Mesenchymal stem cell (in vitro differentiated cells and primary cell): ENCODE measurements around the gene HMGB4.

Experiments
- DNase-seq: peaks from one replicate; pipeline ENCODE4 v3.0.0-alpha.2; 2013
- H2AFZ ChIP-seq: one replicate; pipeline ENCODE4 v1.6.1; 2013; ENCODE audit warnings: low read depth, mild to moderate bottlenecking, control low read depth, inconsistent platforms, low read length, moderate library complexity
- H2AK5ac ChIP-seq: 2 replicates; pipeline ENCODE4 v1.6.1; 2013; ENCODE audit warnings: low read length, moderate library complexity, mild to moderate bottlenecking, inconsistent platforms; ENCODE audit not compliant: severe bottlenecking
- H2BK120ac ChIP-seq: one replicate; pipeline ENCODE4 v1.6.1; 2013; ENCODE audit warnings: low read depth, mild to moderate bottlenecking, inconsistent platforms, low read length, moderate library complexity
- H2BK12ac ChIP-seq, 2 experiments: one replicate each; pipeline ENCODE4 v1.6.1; 2013; ENCODE audit warnings: inconsistent platforms in 2 of 2, low read length in 2 of 2, mild to moderate bottlenecking in 2 of 2, moderate library complexity in 2 of 2, control low read depth in 1 of 2
- H2BK15ac ChIP-seq: one replicate; pipeline ENCODE4 v1.6.1; 2013; ENCODE audit warnings: mild to moderate bottlenecking, low read depth, inconsistent platforms; ENCODE audit not compliant: poor library complexity, severe bottlenecking
- H2BK5ac ChIP-seq: 2 replicates; pipeline ENCODE4 v1.6.1; 2013; ENCODE audit warnings: low read depth, mild to moderate bottlenecking, low read length, control low read depth, inconsistent platforms; ENCODE audit not compliant: poor library complexity, severe bottlenecking
- H3K14ac ChIP-seq, 2 experiments: one replicate each; pipeline ENCODE4 v1.6.1; 2013; ENCODE audit warnings: inconsistent platforms in 2 of 2, low read length in 2 of 2, control low read depth in 1 of 2, mild to moderate bottlenecking in 1 of 2, moderate library complexity in 1 of 2
- H3K18ac ChIP-seq, 2 experiments: one replicate each; pipeline ENCODE4 v1.6.1; 2013; ENCODE audit warnings: inconsistent platforms in 2 of 2, low read length in 2 of 2, control low read depth in 1 of 2, low read depth in 1 of 2, mild to moderate bottlenecking in 1 of 2
- H3K23ac ChIP-seq, 2 experiments: one replicate each; pipeline ENCODE4 v1.6.1; 2013; ENCODE audit warnings: inconsistent platforms in 2 of 2, low read length in 2 of 2, mild to moderate bottlenecking in 2 of 2, moderate library complexity in 2 of 2, control low read depth in 1 of 2
- H3K27ac ChIP-seq: 2 replicates; pipeline ENCODE4 v1.5.1; 2013; ENCODE audit warnings: mild to moderate bottlenecking, moderate library complexity, low read length, control low read depth, inconsistent platforms; ENCODE audit not compliant: poor library complexity, severe bottlenecking
- H3K27me3 ChIP-seq, 2 experiments: 2 replicates each; pipeline versions ENCODE4 v1.6.1 to v1.7.0; 2013; ENCODE audit warnings: low read length in 2 of 2, mild to moderate bottlenecking in 2 of 2, moderate library complexity in 2 of 2, control low read depth in 1 of 2, inconsistent platforms in 1 of 2; ENCODE audit not compliant: control insufficient read depth in 1 of 2, insufficient read depth in 1 of 2
- H3K36me3 ChIP-seq, 2 experiments: 2 replicates each; pipeline versions ENCODE4 v1.6.1 to v1.7.0; 2013; ENCODE audit warnings: low read length in 2 of 2, control low read depth in 1 of 2, inconsistent platforms in 1 of 2, low read depth in 1 of 2, mild to moderate bottlenecking in 1 of 2; ENCODE audit not compliant: insufficient read depth in 2 of 2, control insufficient read depth in 1 of 2
- H3K4ac ChIP-seq, 2 experiments: one replicate each; pipeline ENCODE4 v1.6.1; 2013; ENCODE audit warnings: inconsistent platforms in 2 of 2, low read length in 2 of 2, mild to moderate bottlenecking in 2 of 2, moderate library complexity in 2 of 2, control low read depth in 1 of 2, low read depth in 1 of 2
- H3K4me1 ChIP-seq: 2 replicates; pipeline ENCODE4 v1.6.1; 2013; ENCODE audit warnings: low read depth, low read length, control low read depth; ENCODE audit not compliant: control insufficient read depth, insufficient read depth
- H3K4me2 ChIP-seq: 2 replicates; pipeline ENCODE4 v1.6.1; 2013; ENCODE audit warnings: low read length, mild to moderate bottlenecking, inconsistent platforms; ENCODE audit not compliant: poor library complexity, severe bottlenecking
- H3K4me3 ChIP-seq, 2 experiments: 2 replicates each; pipeline versions ENCODE4 v1.5.1 to v1.7.0; 2013; ENCODE audit warnings: low read length in 2 of 2, mild to moderate bottlenecking in 2 of 2, control low read depth in 1 of 2, low read depth in 1 of 2; ENCODE audit not compliant: insufficient read depth in 1 of 2
- H3K79me1 ChIP-seq: replicated peaks from 2 replicates; pipeline ENCODE4 v1.6.1; 2013; ENCODE audit warnings: mild to moderate bottlenecking, control low read depth, low read length, inconsistent platforms; ENCODE audit not compliant: poor library complexity, severe bottlenecking
- H3K9ac ChIP-seq: 2 replicates; pipeline ENCODE4 v1.7.0; 2013; ENCODE audit warnings: mild to moderate bottlenecking, low read length, moderate library complexity
- H3K9me3 ChIP-seq: 2 replicates; pipeline ENCODE4 v1.7.0; 2013; ENCODE audit warnings: mild to moderate bottlenecking, low read length; ENCODE audit not compliant: control insufficient read depth
- H4K8ac ChIP-seq: one replicate; pipeline ENCODE4 v1.6.1; 2013; ENCODE audit warnings: inconsistent platforms, mild to moderate bottlenecking, low read length, moderate library complexity
- H4K91ac ChIP-seq: one replicate; pipeline ENCODE4 v1.6.1; 2013; ENCODE audit warnings: mild to moderate bottlenecking, low read length, inconsistent platforms
- WGBS: methylation state at CpG from one replicate; pipeline ENCODE4 v1.1.7; 2013; ENCODE audit warnings: mixed read lengths; 5-methylcytosine and 5-hydroxymethylcytosine counted together

Gene HMGB4

DNA sequence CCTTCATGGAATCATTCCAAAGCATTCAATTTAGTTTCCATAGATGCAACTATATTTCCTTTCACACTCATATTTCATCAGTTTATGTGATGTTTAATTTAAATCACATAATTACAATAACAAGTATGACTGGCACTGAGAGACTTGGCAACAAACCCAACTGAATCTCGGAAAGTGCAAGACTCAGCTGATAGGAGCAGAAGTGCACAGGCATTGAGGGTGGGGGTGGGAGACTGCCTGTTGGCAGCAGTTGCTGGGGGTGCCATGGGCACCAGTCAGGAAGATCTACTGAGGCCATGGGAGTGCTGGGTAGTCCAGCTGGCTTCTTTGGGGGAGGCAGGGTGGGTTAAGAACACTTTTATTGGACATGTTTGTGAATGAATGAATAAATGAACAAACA lies 10.4 kb upstream of the HMGB4 start:
- Histone ChIP-seq H3K4ac (no peak overlapping the region), H4K91ac (no peak overlapping the region), H3K79me1 (no peaks in the 10 kb centered on the region), H3K14ac (no peak overlapping the region), H2BK120ac (no peak overlapping the region), H3K36me3 (no peaks in the 10 kb centered on the region), H2AK5ac (no peak overlapping the region), H3K4me2 (no peak overlapping the region), H3K23ac (no peak overlapping the region), H3K27ac (no peak overlapping the region), H2BK15ac (no peak overlapping the region), H2BK5ac (no peak overlapping the region), H3K4me3 (no peak overlapping the region), H2BK12ac (no peak overlapping the region), H3K4me1 (no peaks in the 10 kb centered on the region), H3K9me3 (no peaks in the 10 kb centered on the region), H3K18ac (no peak overlapping the region), H2AFZ (no peak overlapping the region), H4K8ac (no peak overlapping the region), H3K9ac (no peak overlapping the region), H3K27me3 (no peaks in the 10 kb centered on the region)
- no peak for DNase-seq
- WGBS: 62% methylated on average over 1 of the region's 1 CpG

GRCh38 chr1:33854091-33854490 lies 9.8 kb upstream of the HMGB4 start:
- Histone ChIP-seq H3K79me1 (no peaks in the 10 kb centered on the region), H3K14ac (no peak overlapping the region), H3K4me2 (no peak overlapping the region), H2BK5ac (no peak overlapping the region), H3K18ac (no peak overlapping the region), H2AK5ac (no peak overlapping the region), H2AFZ (no peak overlapping the region), H3K4me3 (no peak overlapping the region), H3K27me3 (no peaks in the 10 kb centered on the region), H2BK12ac (no peak overlapping the region), H3K36me3 (no peaks in the 10 kb centered on the region), H2BK15ac (no peak overlapping the region), H3K9ac (no peak overlapping the region), H3K23ac (no peak overlapping the region), H3K4ac (no peak overlapping the region), H3K27ac (no peak overlapping the region), H3K9me3 (no peaks in the 10 kb centered on the region), H2BK120ac (no peak overlapping the region), H3K4me1 (no peaks in the 10 kb centered on the region), H4K91ac (no peak overlapping the region), H4K8ac (no peak overlapping the region)
- WGBS: 64% methylated on average over 5 of the region's 5 CpGs
- no peak for DNase-seq

- Histone ChIP-seq H3K9ac (no peak overlapping the region), H2AK5ac (no peak overlapping the region), H3K14ac (no peak overlapping the region), H4K8ac (no peak overlapping the region), H3K23ac (no peak overlapping the region), H4K91ac (no peak overlapping the region), H3K27ac (no peak overlapping the region), H3K27me3 (no peaks in the 10 kb centered on the region), H2AFZ (no peak overlapping the region), H3K4me3 (no peak overlapping the region), H2BK120ac (no peak overlapping the region), H3K18ac (no peak overlapping the region), H3K9me3 (no peaks in the 10 kb centered on the region), H3K79me1 (no peaks in the 10 kb centered on the region), H2BK5ac (no peak overlapping the region), H3K4me1 (no peaks in the 10 kb centered on the region), H3K4me2 (no peak overlapping the region), H2BK12ac (no peak overlapping the region), H3K4ac (no peak overlapping the region), H2BK15ac (no peak overlapping the region), H3K36me3 (no peaks in the 10 kb centered on the region)
- DNase-seq: no peak
- WGBS: 86% methylated on average over 2 of the region's 2 CpGs
These were observed 3.2 kb upstream of the HMGB4 start for GRCh38 chr1:33860671-33861070.

DNA sequence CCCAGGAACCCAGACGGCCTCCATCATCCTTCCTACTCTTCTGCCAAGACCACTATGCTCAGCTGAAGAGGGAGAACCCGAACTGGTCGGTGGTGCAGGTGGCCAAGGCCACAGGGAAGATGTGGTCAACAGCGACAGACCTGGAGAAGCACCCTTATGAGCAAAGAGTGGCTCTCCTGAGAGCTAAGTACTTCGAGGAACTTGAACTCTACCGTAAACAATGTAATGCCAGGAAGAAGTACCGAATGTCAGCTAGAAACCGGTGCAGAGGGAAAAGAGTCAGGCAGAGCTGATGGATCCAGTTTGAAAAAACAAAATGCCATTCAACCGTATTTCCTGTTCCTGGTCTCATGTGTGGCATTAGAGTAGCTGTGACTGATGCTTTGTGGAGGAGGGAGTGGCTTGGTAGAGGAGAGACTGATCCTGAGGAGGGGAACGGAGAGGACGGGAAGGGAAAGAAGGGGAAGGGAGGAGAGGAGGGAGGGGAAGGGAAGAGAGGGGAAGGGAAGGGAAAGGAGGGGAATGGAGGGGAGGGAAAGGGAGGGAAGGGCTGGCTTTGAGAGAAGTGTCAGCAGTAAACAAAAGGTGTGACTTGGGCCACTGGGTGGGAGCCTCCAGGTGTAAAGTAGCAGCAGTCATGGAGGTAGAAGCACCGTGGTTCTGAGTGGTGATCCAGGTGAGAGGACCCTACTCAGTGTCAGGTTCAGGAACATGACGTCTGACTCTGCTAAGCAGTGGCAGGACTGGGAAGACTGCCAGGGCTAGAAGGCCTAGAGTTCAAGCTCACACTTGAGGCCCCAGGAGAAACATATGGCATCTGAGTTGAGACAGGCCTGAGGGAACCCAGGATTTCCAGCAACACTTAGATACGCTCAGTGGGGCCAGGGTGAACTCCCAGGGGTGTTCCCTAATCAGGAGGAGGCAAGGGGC lies 846 bp downstream of the HMGB4 start:
- H3K4me3 ChIP-seq: no peak overlapping the region
- no peak overlapping the region for H3K14ac ChIP-seq
- no peaks in the 10 kb centered on the region for H3K79me1 ChIP-seq
- H2BK15ac ChIP-seq: no peak overlapping the region
- 64% methylated on average over 12 of the region's 14 CpGs for WGBS
- no peaks in the 10 kb centered on the region for H3K27me3 ChIP-seq
- DNase-seq: no peak
- H2AK5ac ChIP-seq: no peak overlapping the region
- H2BK5ac ChIP-seq: no peak overlapping the region
- H2AFZ ChIP-seq: no peak overlapping the region
- H3K18ac ChIP-seq: no peak overlapping the region
- H2BK12ac ChIP-seq: no peak overlapping the region
- H3K23ac ChIP-seq: no peak overlapping the region
- no peak overlapping the region for H3K4me2 ChIP-seq
- no peak overlapping the region for H3K4ac ChIP-seq
- H2BK120ac ChIP-seq: no peak overlapping the region
- H4K8ac ChIP-seq: no peak overlapping the region
- no peaks in the 10 kb centered on the region for H3K36me3 ChIP-seq
- H3K27ac ChIP-seq: no peak overlapping the region
- H3K9ac ChIP-seq: no peak overlapping the region
- H4K91ac ChIP-seq: no peak overlapping the region
- H3K4me1 ChIP-seq: no peaks in the 10 kb centered on the region
- H3K9me3 ChIP-seq: no peaks in the 10 kb centered on the region
